ENCODE measurements around the gene UCN3. TPM values are rescaled to one million over a fixed set of nuclear protein-coding genes. Genes with fewer than 3 reads are reported as not detected.

Gene UCN3
- total and polyA plus RNA-seq, 7 donors, result 3.9 TPM; not detected in 5

GRCh38 chr10:5361966-5362365 lies 2.8 kb upstream of the UCN3 start:
- no peak for DNase-seq
- peaks cover 0 to 45% (median 10%) of the 10 kb centered on the region in 3 donors for H3K27me3 ChIP-seq
- H3K36me3 ChIP-seq, result no peaks in the 10 kb centered on the region
- H3K27ac ChIP-seq, result no peak overlapping the region
- 89% methylated on average over 4 of the region's 4 CpGs for WGBS, 2 donors
- TF ChIP-seq CTCF (IDR thresholded peaks at IDR 0.05) (no peak), POLR2AphosphoS5 (IDR thresholded peaks at IDR 0.05) (no peak)
- H3K4me1 ChIP-seq, result no peaks in the 10 kb centered on the region
- intact Hi-C loops (cut with DNase I), result no loop called here
- no peaks in the 10 kb centered on the region for H3K9me3 ChIP-seq
- no peak overlapping the region for H3K4me3 ChIP-seq

GRCh38 chr10:5362873-5363272 lies 1.9 kb upstream of the UCN3 start:
- intact Hi-C loops (cut with DNase I), result no loop called here
- H3K36me3 ChIP-seq, result no peaks in the 10 kb centered on the region
- H3K27me3 ChIP-seq, result peaks cover 0 to 40% (median 10%) of the 10 kb centered on the region in 3 donors
- no peaks in the 10 kb centered on the region for H3K4me1 ChIP-seq
- no peak overlapping the region for H3K4me3 ChIP-seq
- H3K9me3 ChIP-seq, result no peaks in the 10 kb centered on the region
- no peak for DNase-seq
- TF ChIP-seq CTCF (IDR thresholded peaks at IDR 0.05), result no peak
- TF ChIP-seq POLR2AphosphoS5 (IDR thresholded peaks at IDR 0.05), result no peak
- TF ChIP-seq POLR2A (IDR thresholded peaks at IDR 0.05), result no peak
- no peak for TF ChIP-seq EP300 (IDR thresholded peaks at IDR 0.05)
- no peak overlapping the region for H3K27ac ChIP-seq

- no peak overlapping the region for H3K27ac ChIP-seq
- no peaks in the 10 kb centered on the region for H3K36me3 ChIP-seq
- intact Hi-C loops (cut with DNase I), result no loop called here
- peaks cover 0 to 27% (median 10%) of the 10 kb centered on the region in 3 donors for H3K27me3 ChIP-seq
- no peak overlapping the region for H3K4me3 ChIP-seq
- H3K9me3 ChIP-seq, result no peaks in the 10 kb centered on the region
- DNase-seq, result no peak
- no peaks in the 10 kb centered on the region for H3K4me1 ChIP-seq
- no peak for TF ChIP-seq EP300 (IDR thresholded peaks at IDR 0.05)
- 43 to 75% methylated on average over 11 of the region's 11 CpGs for WGBS, 2 donors
Measured at GRCh38 chr10:5364374-5364773, 392 bp upstream of the UCN3 start.

GRCh38 chr10:5365928-5366327 lies 1.2 kb downstream of the UCN3 start:
- Histone ChIP-seq H3K9me3 (no peaks in the 10 kb centered on the region), H3K36me3 (no peaks in the 10 kb centered on the region), H3K4me1 (no peaks in the 10 kb centered on the region), H3K27me3 (peaks cover 0 to 25% (median 10%) of the 10 kb centered on the region in 3 donors), H3K27ac (no peak overlapping the region), H3K4me3 (no peak overlapping the region)
- DNase-seq, result no peak
- intact Hi-C loops (cut with DNase I), result no loop called here
- 24 to 27% methylated on average over 5 of the region's 5 CpGs for WGBS, 2 donors
- TF ChIP-seq EP300 (IDR thresholded peaks at IDR 0.05), result no peak
- TF ChIP-seq POLR2AphosphoS5 (IDR thresholded peaks at IDR 0.05), result no peak
- no peak for TF ChIP-seq POLR2A (IDR thresholded peaks at IDR 0.05)
- TF ChIP-seq CTCF (IDR thresholded peaks at IDR 0.05), result no peak

GRCh38 chr10:5369362-5370158 lies 4.8 kb downstream of the UCN3 start:
- no peak for DNase-seq
- H3K4me3 ChIP-seq, result no peak overlapping the region
- no peaks in the 10 kb centered on the region for H3K4me1 ChIP-seq
- no peaks in the 10 kb centered on the region for H3K36me3 ChIP-seq
- no peak overlapping the region for H3K27ac ChIP-seq
- 62 to 70% methylated on average over 16 of the region's 16 CpGs for WGBS, 2 donors
- TF ChIP-seq POLR2A (IDR thresholded peaks at IDR 0.05) (no peak), POLR2AphosphoS5 (IDR thresholded peaks at IDR 0.05) (no peak), EP300 (IDR thresholded peaks at IDR 0.05) (no peak), CTCF (IDR thresholded peaks at IDR 0.05) (no peak)
- peaks cover 0 to 2% (median 0%) of the 10 kb centered on the region in 3 donors for H3K27me3 ChIP-seq
- intact Hi-C loops (cut with DNase I), result no loop called here
- H3K9me3 ChIP-seq, result no peaks in the 10 kb centered on the region

Measured in sigmoid colon (tissue), 7 donors.